Testis (tissue), 3 donors: ENCODE measurements around the gene RTN4IP1. TPM values are rescaled to one million over a fixed set of nuclear protein-coding genes. Genes with fewer than 3 reads are reported as not detected.

Experiments used
- DNase-seq: peaks from one replicate; pipeline ENCODE4 v3.0.0-alpha.2; 2019
- H3K27ac ChIP-seq, 2 donors: fragments of 200-600 bp; sonication (generic); one replicate each; pipeline ENCODE4 v1.5.1; 2019
- H3K27me3 ChIP-seq: fragments of 200-600 bp; sonication (generic); one replicate; pipeline ENCODE4 v1.5.1; 2019
- H3K36me3 ChIP-seq: fragments of 200-600 bp; sonication (generic); one replicate; pipeline ENCODE4 v1.5.1; 2017; ENCODE audit warnings: low read depth; ENCODE audit errors: missing control alignments
- H3K4me1 ChIP-seq: fragments of 200-600 bp; sonication (generic); one replicate; pipeline ENCODE4 v1.5.1; 2019
- H3K4me3 ChIP-seq, 2 donors: fragments of 200-600 bp; sonication (generic); one replicate each; pipeline ENCODE4 v1.5.1; 2017 to 2019
- H3K9me3 ChIP-seq: fragments of 200-600 bp; sonication (generic); one replicate; pipeline ENCODE4 v1.5.1; 2017
- CTCF ChIP-seq, 3 experiments: fragments of 450-650 bp in 2 of 3; fragments of 200-600 bp in 1 of 3; sonication (generic) in 1 of 3; IDR thresholded peaks; one replicate each; pipeline ENCODE4 v1.5.1; 2016 to 2019; ENCODE audit warnings: antibody characterized with exemption in 3 of 3, mild to moderate bottlenecking in 2 of 3, moderate library complexity in 1 of 3
- POLR2A ChIP-seq: fragments of 450-650 bp; IDR thresholded peaks from one replicate; pipeline ENCODE4 v1.6.1; 2017; ENCODE audit warnings: antibody characterized with exemption, mild to moderate bottlenecking, moderate library complexity
- WGBS, 2 donors: methylation state at CpG; one replicate each; pipeline ENCODE4 v1.1.5; 2018; 5-methylcytosine and 5-hydroxymethylcytosine counted together
- intact Hi-C: fragments of 100-400 bp; cut with DNase I; formaldehyde crosslinking; loops from one replicate; pipeline ENCODE4 v1.15.1; 2023; ENCODE audit warnings: low total_unique reads
- polyA plus RNA-seq: library from polyadenylated mRNA; stranded (reverse); fragments of 350-450 nt; fragmentation: Illumina TruSeq; extraction: RNeasy Lipid Tissue Mini Kit (QIAGEN cat#74804); gene quantifications from one replicate; pipeline ENCODE4 v1.2.3, GENCODE V29; 2014; ENCODE audit warnings: low read depth, low replicate concordance; ENCODE audit not compliant: insufficient read depth
- total RNA-seq, 2 donors: library from RNA; depleted of rRNA; stranded (reverse); fragments of >200 nt; gene quantifications; one replicate each; pipeline ENCODE4 v1.2.3, GENCODE V29; 2016

The RTN4IP1 gene
- total and polyA plus RNA-seq, 3 donors from 2014 or later = 9.8 to 9.9 (median 9.9) TPM

- Histone ChIP-seq H3K4me3 (no peak overlapping the region), H3K36me3 (no peaks in the 10 kb centered on the region), H3K4me1 (no peaks in the 10 kb centered on the region), H3K27me3 (no peaks in the 10 kb centered on the region), H3K27ac (no peak overlapping the region), H3K9me3 (no peaks in the 10 kb centered on the region)
- 91 to 93% methylated on average over 9 of the region's 9 CpGs for WGBS, 2 donors
- DNase-seq = no peak
- intact Hi-C loops = no loop called here
- TF ChIP-seq POLR2A (no peak), CTCF (IDR thresholded peaks at IDR 0.05) (no peak)
Measured at GRCh38 chr6:106612671-106613416, 16.5 kb downstream of the RTN4IP1 start.

GRCh38 chr6:106611030-106611429 lies 18.3 kb downstream of the RTN4IP1 start:
- Histone ChIP-seq H3K4me3 (no peak overlapping the region), H3K27me3 (no peaks in the 10 kb centered on the region), H3K27ac (no peak overlapping the region), H3K36me3 (no peaks in the 10 kb centered on the region), H3K4me1 (no peaks in the 10 kb centered on the region), H3K9me3 (no peaks in the 10 kb centered on the region)
- no peak for DNase-seq
- WGBS, 2 donors = 94 to 98% methylated on average over 2 of the region's 2 CpGs
- intact Hi-C loops = no loop called here
- no peak for TF ChIP-seq POLR2A
- no peak for TF ChIP-seq CTCF (IDR thresholded peaks at IDR 0.05)

GRCh38 chr6:106609699-106610098 lies 19.6 kb downstream of the RTN4IP1 start:
- intact Hi-C loops = no loop called here
- peak; percentile 25 for DNase-seq

GRCh38 chr6:106608080-106608668 lies 21.1 kb downstream of the RTN4IP1 start:
- intact Hi-C loops = no loop called here
- TF ChIP-seq CTCF (IDR thresholded peaks at IDR 0.05) (peak; percentile 30 to 62 (median 34)), POLR2A (no peak)
- 26 to 41% methylated on average over 2 of the region's 2 CpGs for WGBS, 2 donors
- Histone ChIP-seq H3K36me3 (no peaks in the 10 kb centered on the region), H3K27me3 (no peaks in the 10 kb centered on the region), H3K9me3 (no peaks in the 10 kb centered on the region), H3K4me3 (no peak overlapping the region), H3K27ac (no peak overlapping the region), H3K4me1 (no peaks in the 10 kb centered on the region)
- DNase-seq = no peak

More at GRCh38 chr6:106609699-106610098, 19.6 kb downstream of the RTN4IP1 start:
- no peak for TF ChIP-seq POLR2A
- no peaks in the 10 kb centered on the region for H3K27me3 ChIP-seq
- no peak overlapping the region for H3K4me3 ChIP-seq
- no peaks in the 10 kb centered on the region for H3K36me3 ChIP-seq
- 81 to 86% methylated on average over 6 of the region's 6 CpGs for WGBS, 2 donors
- H3K4me1 ChIP-seq = no peaks in the 10 kb centered on the region
- H3K9me3 ChIP-seq = no peaks in the 10 kb centered on the region
- H3K27ac ChIP-seq = no peak overlapping the region

- intact Hi-C loops = no loop called here
- 92 to 100% methylated on average over 2 of the region's 2 CpGs for WGBS, 2 donors
- no peak for TF ChIP-seq CTCF (IDR thresholded peaks at IDR 0.05)
- no peak for TF ChIP-seq POLR2A
Measured at GRCh38 chr6:106600329-106600728, 29.0 kb downstream of the RTN4IP1 start.

More at GRCh38 chr6:106600329-106600728, 29.0 kb downstream of the RTN4IP1 start:
- Histone ChIP-seq H3K27ac (no peak overlapping the region), H3K4me1 (no peaks in the 10 kb centered on the region), H3K36me3 (no peaks in the 10 kb centered on the region), H3K4me3 (no peak overlapping the region), H3K27me3 (no peaks in the 10 kb centered on the region), H3K9me3 (no peaks in the 10 kb centered on the region)
- no peak for DNase-seq
